Measurements from ENCODE around the gene ZNF627. TPM values are rescaled to one million over a fixed set of nuclear protein-coding genes. Genes with fewer than 3 reads are reported as not detected.

ZNF627 gene
- total and polyA plus RNA-seq, 7 donors: 2.6 to 5.6 (median 4.2) TPM

- WGBS, 3 donors: 96 to 98% (median 96%) methylated on average over 8 of the region's 8 CpGs
- no peak for ATAC-seq
- intact Hi-C loops (cut with DNase I): no loop called here
- Histone ChIP-seq H3K4me1 (no peaks in the 10 kb centered on the region), H3K27ac (no peak overlapping the region), H3K36me3 (ENCODE audit: insufficient read depth in 1 of 2, low read depth in 1 of 2) (peaks cover 0 to 7% of the 10 kb centered on the region in 2 donors), H3K27me3 (ENCODE audit: insufficient read depth in 3 of 3, low read length in 2 of 3) (no peaks in the 10 kb centered on the region), H3K4me3 (no peak overlapping the region), H3K9me3 (no peaks in the 10 kb centered on the region)
- no peak for DNase-seq
- TF ChIP-seq, protein P1, sequence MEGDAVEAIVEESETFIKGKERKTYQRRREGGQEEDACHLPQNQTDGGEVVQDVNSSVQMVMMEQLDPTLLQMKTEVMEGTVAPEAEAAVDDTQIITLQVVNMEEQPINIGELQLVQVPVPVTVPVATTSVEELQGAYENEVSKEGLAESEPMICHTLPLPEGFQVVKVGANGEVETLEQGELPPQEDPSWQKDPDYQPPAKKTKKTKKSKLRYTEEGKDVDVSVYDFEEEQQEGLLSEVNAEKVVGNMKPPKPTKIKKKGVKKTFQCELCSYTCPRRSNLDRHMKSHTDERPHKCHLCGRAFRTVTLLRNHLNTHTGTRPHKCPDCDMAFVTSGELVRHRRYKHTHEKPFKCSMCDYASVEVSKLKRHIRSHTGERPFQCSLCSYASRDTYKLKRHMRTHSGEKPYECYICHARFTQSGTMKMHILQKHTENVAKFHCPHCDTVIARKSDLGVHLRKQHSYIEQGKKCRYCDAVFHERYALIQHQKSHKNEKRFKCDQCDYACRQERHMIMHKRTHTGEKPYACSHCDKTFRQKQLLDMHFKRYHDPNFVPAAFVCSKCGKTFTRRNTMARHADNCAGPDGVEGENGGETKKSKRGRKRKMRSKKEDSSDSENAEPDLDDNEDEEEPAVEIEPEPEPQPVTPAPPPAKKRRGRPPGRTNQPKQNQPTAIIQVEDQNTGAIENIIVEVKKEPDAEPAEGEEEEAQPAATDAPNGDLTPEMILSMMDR (IDR thresholded peaks at IDR 0.05): no peak
These were observed 9.2 kb downstream of the ZNF627 start for GRCh38 chr19:11606484-11606883.

- DNase-seq: no peak
- TF ChIP-seq, protein P1 (IDR thresholded peaks at IDR 0.05): no peak
- 93 to 97% (median 97%) methylated on average over 1 of the region's 1 CpG for WGBS, 3 donors
- Histone ChIP-seq H3K27ac (no peak overlapping the region), H3K4me1 (no peaks in the 10 kb centered on the region), H3K27me3 (ENCODE audit: insufficient read depth in 3 of 3, low read length in 2 of 3) (no peaks in the 10 kb centered on the region), H3K9me3 (peaks cover 8% of the 10 kb centered on the region), H3K36me3 (ENCODE audit: insufficient read depth in 1 of 2, low read depth in 1 of 2) (peaks cover 2 to 22% of the 10 kb centered on the region in 2 donors), H3K4me3 (no peak overlapping the region)
- no peak for ATAC-seq
- intact Hi-C loops (cut with DNase I): no loop called here
These were observed 14.4 kb downstream of the ZNF627 start for GRCh38 chr19:11611730-11612129.

DNA sequence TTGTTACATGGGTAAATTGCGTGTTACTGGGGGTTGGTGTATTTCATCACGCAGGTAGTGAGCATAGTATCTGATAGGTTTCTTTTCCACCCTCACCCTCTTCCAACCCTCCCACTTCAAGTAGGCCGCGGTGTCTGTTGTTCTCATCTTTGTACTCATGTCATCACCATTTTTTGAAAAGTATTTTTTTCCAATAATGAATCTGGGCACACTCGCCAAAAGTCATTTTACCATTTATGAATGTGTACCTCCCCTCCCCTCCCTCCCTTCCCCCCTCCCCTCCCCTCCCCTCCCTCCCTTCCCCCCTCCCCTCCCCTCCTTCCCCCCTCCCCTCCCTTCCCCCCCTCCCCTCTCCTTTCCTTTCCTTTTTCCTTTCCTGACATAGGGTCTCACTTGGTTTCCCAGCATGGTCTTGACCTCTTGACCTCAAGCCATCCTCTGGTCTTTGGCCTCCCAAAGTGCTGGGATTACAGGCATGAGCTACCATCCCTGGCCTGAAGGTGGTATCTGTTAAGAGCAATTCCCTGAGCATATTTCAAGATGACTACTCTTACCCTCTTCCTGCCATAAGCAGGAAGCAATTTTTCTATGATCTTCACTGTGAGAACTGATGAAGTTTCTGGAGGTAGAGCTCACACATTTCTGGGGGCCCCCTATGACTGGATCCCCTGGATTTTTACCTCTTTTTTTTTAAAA is 15.7 kb downstream of the ZNF627 start:
- intact Hi-C loops (cut with DNase I): no loop called here
- 97 to 98% (median 98%) methylated on average over 5 of the region's 5 CpGs for WGBS, 3 donors
- H3K9me3 ChIP-seq: peaks cover 20% of the 10 kb centered on the region
- TF ChIP-seq, protein P1 (IDR thresholded peaks at IDR 0.05): no peak
- no peaks in the 10 kb centered on the region for H3K27me3 ChIP-seq (ENCODE audit: insufficient read depth in 3 of 3, low read length in 2 of 3)
- H3K4me1 ChIP-seq: no peaks in the 10 kb centered on the region
- ATAC-seq: no peak
- peaks cover 15 to 34% of the 10 kb centered on the region in 2 donors for H3K36me3 ChIP-seq (ENCODE audit: insufficient read depth in 1 of 2, low read depth in 1 of 2)
- DNase-seq: no peak
- no peak overlapping the region for H3K27ac ChIP-seq
- no peak overlapping the region for H3K4me3 ChIP-seq

DNA sequence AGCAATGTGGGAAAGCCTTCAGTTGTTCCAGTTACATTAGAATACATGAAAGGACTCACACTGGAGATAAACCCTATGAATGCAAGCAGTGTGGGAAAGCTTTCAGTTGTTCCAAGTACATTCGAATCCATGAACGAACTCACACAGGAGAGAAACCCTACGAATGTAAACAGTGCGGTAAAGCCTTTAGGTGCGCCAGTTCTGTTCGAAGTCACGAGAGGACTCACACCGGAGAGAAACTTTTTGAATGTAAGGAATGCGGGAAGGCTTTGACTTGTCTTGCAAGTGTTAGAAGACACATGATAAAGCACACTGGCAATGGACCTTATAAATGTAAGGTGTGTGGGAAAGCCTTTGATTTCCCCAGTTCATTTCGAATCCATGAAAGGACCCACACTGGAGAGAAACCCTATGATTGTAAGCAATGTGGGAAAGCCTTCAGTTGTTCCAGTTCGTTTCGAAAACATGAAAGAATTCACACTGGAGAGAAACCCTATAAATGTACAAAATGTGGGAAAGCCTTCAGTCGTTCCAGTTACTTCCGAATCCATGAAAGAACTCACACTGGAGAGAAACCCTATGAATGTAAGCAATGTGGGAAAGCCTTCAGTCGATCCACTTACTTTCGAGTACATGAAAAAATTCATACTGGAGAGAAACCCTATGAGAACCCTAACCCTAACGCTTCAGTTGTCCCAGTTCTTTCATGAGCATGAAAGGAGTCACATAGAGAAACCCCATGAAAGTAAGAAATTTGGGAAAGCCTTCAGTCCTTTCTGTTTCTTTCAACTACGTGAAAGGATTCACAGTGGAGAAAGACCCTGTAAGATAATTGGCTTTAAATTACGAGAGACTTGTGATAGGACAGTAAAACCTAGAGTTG is 20.1 kb downstream of the ZNF627 start:
- H3K9me3 ChIP-seq: peaks cover 27% of the 10 kb centered on the region
- ATAC-seq (no peak), DNase-seq (no peak)
- intact Hi-C loops (cut with DNase I): no loop called here
- 97 to 98% (median 98%) methylated on average over 19 of the region's 19 CpGs for WGBS, 3 donors
- H3K4me3 ChIP-seq: no peak overlapping the region
- no peaks in the 10 kb centered on the region for H3K4me1 ChIP-seq
- no peaks in the 10 kb centered on the region for H3K27me3 ChIP-seq (ENCODE audit: insufficient read depth in 3 of 3, low read length in 2 of 3)
- peaks cover 24 to 66% of the 10 kb centered on the region in 2 donors for H3K36me3 ChIP-seq (ENCODE audit: insufficient read depth in 1 of 2, low read depth in 1 of 2)
- no peak overlapping the region for H3K27ac ChIP-seq
- TF ChIP-seq, protein P1 (IDR thresholded peaks at IDR 0.05): no peak

Data from psoas muscle (tissue), 8 donors.